Upper lobe of right lung (tissue), 1 donor: ENCODE measurements around the gene PRADC1. TPM values are rescaled to one million over a fixed set of nuclear protein-coding genes. Genes with fewer than 3 reads are reported as not detected.

Source experiments
- ATAC-seq: fragments of 200-7000 bp; cut with Tn5 transposase; one replicate; pipeline ENCODE4 v1.9.1; 2020; ENCODE audit warnings: mild to moderate bottlenecking, moderate library complexity
- DNase-seq: peaks from one replicate; pipeline ENCODE4 v3.0.0-alpha.2; 2020
- H3K27ac ChIP-seq: fragments of 200-600 bp; one replicate; pipeline ENCODE4 v1.8.0; 2022
- H3K27me3 ChIP-seq: fragments of 200-600 bp; one replicate; pipeline ENCODE4 v1.8.0; 2022; ENCODE audit warnings: mild to moderate bottlenecking
- H3K36me3 ChIP-seq: fragments of 200-600 bp; one replicate; pipeline ENCODE4 v1.8.0; 2022
- H3K4me1 ChIP-seq: fragments of 200-600 bp; one replicate; pipeline ENCODE4 v1.8.0; 2022
- H3K4me3 ChIP-seq: fragments of 200-600 bp; one replicate; pipeline ENCODE4 v1.8.0; 2022; ENCODE audit warnings: mild to moderate bottlenecking
- H3K9me3 ChIP-seq: fragments of 200-600 bp; one replicate; pipeline ENCODE4 v1.8.0; 2022
- CTCF ChIP-seq: fragments of 200-600 bp; IDR thresholded peaks from one replicate; pipeline ENCODE4 v1.8.0; 2022; ENCODE audit warnings: antibody characterized with exemption
- intact Hi-C: fragments of 100-400 bp; cut with DNase I; formaldehyde crosslinking; loops from one replicate; pipeline ENCODE4 v1.11.0; 2022
- total RNA-seq: library from RNA; stranded (reverse); fragmentation: NEBNext Ultra II Directional; extraction: Animal tissue kit (Norgen Biotek cat#: 25700); gene quantifications from one replicate; pipeline ENCODE4 v1.2.1, GENCODE V29; 2021
- donor health status: DM: no; HTN: yes; CAD: no; lungs with severe emphysema.

PRADC1 gene
- total RNA-seq, 1 donor from 2014 or later: 15.5 TPM

GRCh38 chr2:73268830-73269685 lies 36.0 kb upstream of the PRADC1 start:
- Histone ChIP-seq H3K36me3 (no peaks in the 10 kb centered on the region), H3K27me3 (peaks cover 35% of the 10 kb centered on the region), H3K27ac (no peak overlapping the region), H3K4me3 (no peak overlapping the region), H3K4me1 (no peaks in the 10 kb centered on the region), H3K9me3 (no peaks in the 10 kb centered on the region)
- intact Hi-C loops: no loop called here
- peak; percentile 73 for DNase-seq
- ATAC-seq: peak; percentile 43
- no peak for TF ChIP-seq CTCF

DNA sequence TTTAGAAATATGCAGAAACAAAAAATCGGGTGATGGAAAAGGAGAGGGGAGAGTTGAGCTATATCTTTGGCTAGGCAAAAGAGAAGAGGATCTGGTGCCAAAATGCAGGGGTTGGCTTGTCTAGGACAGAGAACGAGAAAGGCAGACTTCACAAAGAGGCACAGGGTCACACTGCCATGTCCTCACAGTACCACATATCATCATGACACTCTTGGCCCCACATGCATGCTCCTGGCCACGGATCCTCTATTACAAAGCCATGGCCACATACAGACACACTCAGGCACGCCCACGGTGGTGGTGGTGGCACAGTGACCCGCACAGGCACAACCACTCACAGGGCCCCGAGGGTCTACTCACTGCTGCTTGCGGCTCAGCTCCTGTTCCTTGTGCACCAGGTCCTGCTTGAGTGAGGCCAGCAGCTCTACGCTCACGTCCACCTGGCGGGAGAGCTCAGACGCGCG lies 35.4 kb upstream of the PRADC1 start:
- peak; percentile 5 for ATAC-seq
- Histone ChIP-seq H3K27ac (no peak overlapping the region), H3K27me3 (peaks cover 35% of the 10 kb centered on the region), H3K36me3 (no peaks in the 10 kb centered on the region), H3K4me3 (no peak overlapping the region), H3K9me3 (no peaks in the 10 kb centered on the region), H3K4me1 (no peaks in the 10 kb centered on the region)
- DNase-seq: no peak
- intact Hi-C loops: no loop called here
- no peak for TF ChIP-seq CTCF

GRCh38 chr2:73267008-73267407 lies 34.0 kb upstream of the PRADC1 start:
- no peaks in the 10 kb centered on the region for H3K36me3 ChIP-seq
- no peak overlapping the region for H3K27ac ChIP-seq
- H3K27me3 ChIP-seq: peaks cover 35% of the 10 kb centered on the region
- no peaks in the 10 kb centered on the region for H3K4me1 ChIP-seq
- DNase-seq (peak; percentile 4), ATAC-seq (no peak)
- intact Hi-C loops: no loop called here
- no peak for TF ChIP-seq CTCF
- no peak overlapping the region for H3K4me3 ChIP-seq
- H3K9me3 ChIP-seq: no peaks in the 10 kb centered on the region

GRCh38 chr2:73266061-73266901 lies 33.2 kb upstream of the PRADC1 start:
- no peak for ATAC-seq
- no peak overlapping the region for H3K27ac ChIP-seq
- no peaks in the 10 kb centered on the region for H3K36me3 ChIP-seq
- intact Hi-C loops: no loop called here
- TF ChIP-seq CTCF: no peak
- no peak overlapping the region for H3K4me3 ChIP-seq
- peaks cover 35% of the 10 kb centered on the region for H3K27me3 ChIP-seq
- no peaks in the 10 kb centered on the region for H3K9me3 ChIP-seq
- DNase-seq: peak; percentile 46
- no peaks in the 10 kb centered on the region for H3K4me1 ChIP-seq

DNA sequence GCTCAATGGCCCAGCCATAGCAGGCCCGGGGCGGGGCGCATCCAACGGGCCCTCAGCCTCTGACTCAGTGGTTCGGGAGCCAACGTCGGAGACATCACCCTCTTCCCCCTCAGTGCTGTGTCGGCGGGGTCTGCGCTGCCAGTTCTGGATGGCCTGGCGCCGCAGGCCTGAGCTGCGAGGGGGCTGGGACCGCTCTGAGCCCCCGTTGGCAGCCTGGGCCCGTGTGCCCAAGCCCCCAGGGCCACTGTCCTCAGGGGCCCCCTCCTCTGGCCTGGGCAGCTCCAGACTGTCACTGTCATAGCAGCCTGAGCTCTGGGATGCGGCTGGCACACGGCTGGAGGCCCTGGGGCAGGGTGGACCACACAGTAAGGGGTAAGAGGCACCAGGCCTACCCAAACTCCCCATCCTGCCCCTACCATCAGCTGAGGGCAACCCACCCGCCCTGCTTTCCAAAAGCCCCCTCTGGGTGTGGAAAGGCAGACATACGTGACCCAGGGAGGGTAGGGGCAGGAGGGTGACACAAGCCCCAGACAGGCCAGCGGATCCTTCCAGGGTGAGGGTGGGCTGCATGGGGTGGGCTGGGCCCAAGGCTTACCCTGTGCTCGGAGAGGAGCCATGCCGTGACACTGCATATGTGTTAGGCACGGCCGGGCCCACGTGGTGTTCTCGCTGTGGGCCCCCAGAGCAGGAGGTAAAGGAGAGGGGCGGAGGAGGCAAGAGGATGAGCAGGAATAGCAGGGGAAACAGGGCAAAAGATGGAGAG lies 32.4 kb upstream of the PRADC1 start:
- intact Hi-C loops: no loop called here
- DNase-seq: peak; percentile 35

More for the DNA sequence above, 32.4 kb upstream of the PRADC1 start:
- Histone ChIP-seq H3K4me1 (no peaks in the 10 kb centered on the region), H3K4me3 (no peak overlapping the region), H3K27me3 (peaks cover 32% of the 10 kb centered on the region), H3K9me3 (no peaks in the 10 kb centered on the region), H3K27ac (no peak overlapping the region), H3K36me3 (no peaks in the 10 kb centered on the region)
- no peak for ATAC-seq
- no peak for TF ChIP-seq CTCF
